Left renal pelvis (tissue), 4 donors: Measurements from ENCODE around the gene C3. TPM values are rescaled to one million over a fixed set of nuclear protein-coding genes. Genes with fewer than 3 reads are reported as not detected.

ENCODE experiments used
- DNase-seq, 4 donors: peaks; one replicate each; pipeline ENCODE4 v3.0.0-alpha.2; 2013; ENCODE audit warnings: low read depth in 4 of 4, low spot score in 3 of 4
- polyA plus RNA-seq, 4 donors: library from polyadenylated mRNA; unstranded; fragments of 120-200 nt; gene quantifications; one replicate each; pipeline ENCODE4 v1.2.1, GENCODE V29; 2013; ENCODE audit not compliant: insufficient read length in 4 of 4

Gene C3
- polyA plus RNA-seq, 4 donors = 15.0 to 24.7 (median 20.0) TPM

- no peak for DNase-seq
Observed at GRCh38 chr19:6732803-6733337, 12.4 kb upstream of the C3 start.

GRCh38 chr19:6731822-6732221 is 11.4 kb upstream of the C3 start:
- DNase-seq = no peak

DNA sequence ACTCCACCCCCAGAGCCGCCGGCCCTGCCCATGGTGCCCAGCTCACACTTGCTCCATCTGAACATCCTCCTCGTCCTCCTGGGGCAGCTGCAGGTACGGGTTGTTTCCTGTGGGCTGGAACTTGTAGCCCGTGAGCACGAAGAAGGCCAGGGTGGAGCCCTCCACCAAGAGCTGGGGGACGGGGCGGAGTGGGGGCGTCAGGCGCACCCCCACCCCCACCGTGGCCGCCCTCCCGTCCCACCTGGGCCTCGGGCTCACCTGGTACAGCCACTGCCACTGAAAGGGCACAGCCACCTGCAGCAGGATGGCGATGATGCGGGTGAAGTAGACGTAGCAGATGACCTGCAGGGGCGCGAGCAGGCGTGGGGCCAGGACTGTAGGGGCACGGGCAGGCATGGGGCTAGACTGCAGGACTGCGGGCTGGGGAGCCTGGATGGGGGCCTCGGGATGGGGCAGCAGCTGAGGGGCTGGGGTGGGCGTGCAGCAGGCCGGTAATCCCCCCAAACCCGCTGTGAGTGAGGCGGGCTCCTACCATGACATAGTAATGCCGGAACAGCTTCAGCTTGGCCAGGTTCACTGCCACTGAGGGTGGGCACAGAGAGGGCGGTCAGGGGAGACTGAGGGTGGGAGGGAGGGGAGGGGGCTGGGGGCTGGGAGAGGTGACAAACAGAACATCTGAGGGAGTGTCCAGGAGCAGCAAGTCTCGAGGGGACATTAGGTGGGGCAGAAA is 10.7 kb upstream of the C3 start:
- no peak for DNase-seq

DNA sequence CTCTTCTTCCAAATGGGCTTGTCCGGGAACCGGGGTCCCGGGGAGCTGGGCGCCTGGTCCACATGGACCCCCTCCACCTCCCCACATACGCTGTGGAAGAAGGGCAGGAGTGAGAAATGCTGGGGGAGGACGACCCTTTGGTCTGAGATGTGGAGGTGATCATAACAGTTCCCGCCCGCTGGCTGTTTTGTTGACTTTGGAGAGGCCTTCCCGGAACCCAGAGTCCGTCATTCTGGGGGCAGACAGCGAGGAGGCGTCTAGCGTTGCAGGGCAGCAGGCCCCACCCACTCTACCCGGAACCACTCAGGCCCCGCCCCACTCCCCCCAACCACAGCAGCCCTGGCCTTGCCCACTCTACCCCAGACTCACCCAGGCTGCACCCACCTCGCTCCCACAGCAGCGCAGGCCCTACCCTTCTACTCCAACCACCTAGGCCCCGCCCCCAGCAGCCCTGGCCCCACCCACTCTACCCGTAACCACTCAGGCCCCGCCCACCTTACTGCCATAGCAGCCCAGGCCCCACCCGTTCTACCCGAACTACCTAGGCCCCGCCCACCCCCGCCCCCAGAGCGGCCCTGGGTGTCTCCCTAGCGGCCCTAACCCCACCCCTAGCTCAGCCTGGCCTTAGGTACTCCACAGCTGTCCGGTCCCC is 9.8 kb upstream of the C3 start:
- DNase-seq = no peak

DNA sequence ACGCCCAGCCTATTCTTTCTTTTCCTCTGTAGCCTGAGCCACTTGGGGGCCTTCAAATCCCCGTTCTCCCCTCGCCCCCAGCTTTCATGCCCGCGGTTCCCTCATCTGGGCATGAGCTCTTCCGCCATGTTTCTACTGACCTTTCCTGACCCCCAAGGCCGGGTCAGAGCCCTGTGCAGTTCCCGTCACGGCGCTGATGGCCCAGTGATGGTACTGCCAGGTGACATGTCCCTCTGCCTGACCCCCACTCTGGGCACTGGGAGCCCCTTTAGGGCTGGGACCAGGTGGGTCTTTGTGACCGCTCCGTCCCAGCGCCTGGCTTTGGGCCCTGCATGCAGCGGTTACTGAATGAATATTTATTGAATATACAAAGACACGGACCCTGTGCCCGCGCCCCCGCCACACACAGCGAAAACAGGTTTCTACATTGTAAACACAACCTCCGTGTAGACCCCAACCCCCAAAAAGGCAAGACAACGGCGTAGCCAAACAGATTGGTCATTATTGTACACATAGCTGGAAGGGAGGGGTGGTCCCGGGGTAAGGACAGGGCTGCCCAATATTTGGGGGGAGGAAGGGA is 9.2 kb upstream of the C3 start:
- DNase-seq = no peak

DNA sequence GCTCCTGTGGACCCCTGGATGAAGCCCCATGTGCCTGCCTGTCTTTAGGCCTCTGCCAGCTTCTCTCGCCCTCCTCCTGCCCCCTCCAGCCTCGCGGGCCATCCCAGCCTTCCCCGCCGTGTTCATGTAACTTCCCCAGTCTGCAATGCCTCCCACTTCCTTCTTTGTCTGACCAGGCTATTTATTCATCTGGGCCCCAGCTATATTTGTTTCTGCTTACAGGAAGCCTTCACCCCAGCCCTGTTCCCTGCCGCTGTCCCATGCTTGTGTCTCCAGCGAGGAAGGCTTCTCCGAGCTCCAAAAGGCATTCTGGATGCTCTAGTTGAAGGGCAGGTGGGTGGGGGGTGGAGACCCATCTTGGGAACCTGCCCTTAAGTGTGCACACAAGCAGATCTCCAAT is 7.9 kb upstream of the C3 start:
- no peak for DNase-seq

DNA sequence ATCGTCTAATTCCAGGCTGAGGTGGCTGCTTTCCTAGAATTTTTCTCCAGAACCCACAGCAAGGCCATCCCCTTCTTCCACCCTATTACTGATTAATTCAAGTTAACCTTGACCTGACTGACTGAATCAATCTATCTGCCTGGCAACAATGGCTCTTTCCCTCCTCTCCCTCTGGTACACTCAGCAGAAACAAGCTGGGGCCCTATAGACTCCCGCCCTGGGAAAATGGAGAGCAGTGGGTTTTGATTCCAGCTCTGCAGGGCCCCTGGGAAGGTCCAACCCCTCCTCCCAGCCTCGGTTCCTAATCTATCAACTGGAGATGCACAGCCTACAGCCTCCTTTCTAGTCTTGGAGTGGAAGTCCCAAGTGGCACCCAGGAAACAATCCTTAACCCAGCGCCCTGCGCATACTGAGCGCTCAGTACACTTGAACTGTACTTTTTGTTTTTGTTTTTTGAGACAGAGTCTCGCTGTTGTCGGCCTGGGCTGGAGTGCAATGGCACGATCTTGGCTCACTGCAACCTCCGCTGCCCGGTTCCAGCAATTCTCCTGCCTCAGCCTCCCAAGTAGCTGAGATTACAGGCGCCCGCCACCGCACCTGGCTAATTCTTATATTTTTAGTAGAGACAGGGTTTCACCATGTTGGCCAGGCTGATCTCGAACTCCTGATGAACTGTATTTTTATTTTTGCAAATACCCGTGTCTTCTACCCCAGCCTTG is 5.2 kb upstream of the C3 start:
- DNase-seq = no peak

- no peak for DNase-seq
Observed at GRCh38 chr19:6724631-6725492, 4.4 kb upstream of the C3 start.

DNA sequence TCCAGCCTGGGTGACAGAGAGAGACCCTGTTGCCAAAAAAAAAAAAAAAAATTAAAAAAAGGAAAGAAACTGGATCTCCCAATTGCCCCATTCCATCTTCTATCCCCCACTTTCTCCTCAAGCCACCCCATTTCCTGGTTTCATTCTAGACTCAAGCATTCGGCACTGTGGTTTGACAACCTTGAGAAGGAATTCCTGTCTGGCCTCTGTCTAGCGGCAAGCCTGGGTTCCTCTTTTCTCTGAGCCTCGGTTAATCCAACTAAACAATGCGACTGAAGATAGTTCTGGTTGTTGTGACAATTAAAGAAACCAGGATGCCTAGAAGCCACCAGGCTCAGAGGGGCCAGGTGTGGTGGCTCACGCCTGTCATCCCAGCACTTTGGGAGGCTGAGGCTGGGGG is 3.3 kb upstream of the C3 start:
- no peak for DNase-seq

- DNase-seq = no peak
Observed at GRCh38 chr19:6723108-6723618, 2.7 kb upstream of the C3 start.

- no peak for DNase-seq
Observed at GRCh38 chr19:6721773-6722172, 1.3 kb upstream of the C3 start.

GRCh38 chr19:6721138-6721474 is 656 bp upstream of the C3 start:
- no peak for DNase-seq

- no peak for DNase-seq
Observed at GRCh38 chr19:6719992-6720368, 470 bp downstream of the C3 start.

DNA sequence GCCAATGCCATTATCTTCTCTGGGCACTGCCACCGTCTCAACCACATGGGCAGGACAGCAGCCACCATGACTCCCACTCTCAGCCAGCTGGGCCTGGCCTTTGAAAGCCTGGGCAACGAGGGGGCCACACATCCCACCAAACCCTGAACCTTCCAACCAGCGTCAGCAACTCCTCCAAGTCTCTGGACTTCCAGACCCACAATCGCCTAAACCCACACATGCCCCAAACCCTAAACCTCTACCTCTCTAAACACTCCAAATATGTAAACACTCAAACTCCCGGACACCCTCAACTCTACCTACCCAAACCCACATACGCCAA is 949 bp downstream of the C3 start:
- no peak for DNase-seq

GRCh38 chr19:6718741-6719539 is 1.5 kb downstream of the C3 start:
- DNase-seq = no peak

- no peak for DNase-seq
Observed at GRCh38 chr19:6718111-6718740, 2.2 kb downstream of the C3 start.

GRCh38 chr19:6717441-6717971 is 2.9 kb downstream of the C3 start:
- DNase-seq = no peak

- DNase-seq = no peak
Observed at GRCh38 chr19:6717036-6717435, 3.4 kb downstream of the C3 start.

GRCh38 chr19:6716610-6716970 is 3.9 kb downstream of the C3 start:
- no peak for DNase-seq
